IMR-90 (cell line): ENCODE measurements around the gene STX18.

Source experiments
- CTCF ChIP-seq: conservative IDR thresholded peaks from 2 replicates; pipeline ENCODE4 v1.5.1; 2012; ENCODE audit warnings: mild to moderate bottlenecking, low read depth, low read length, improper control_type of control experiment
- ELK1 ChIP-seq: fragments of 150-350 bp; IDR thresholded peaks from 2 replicates; pipeline ENCODE4 v1.6.1; 2016; ENCODE audit warnings: low read depth, mild to moderate bottlenecking, low read length, moderate library complexity, borderline replicate concordance
- FOS ChIP-seq: fragments of 150-350 bp; IDR thresholded peaks from 2 replicates; pipeline ENCODE4 v1.6.1; 2016; ENCODE audit warnings: low read depth, low read length
- MAZ ChIP-seq: IDR thresholded peaks from 2 replicates; pipeline ENCODE4 v1.6.1; 2012; ENCODE audit warnings: low read depth, mild to moderate bottlenecking, low read length, improper control_type of control experiment, moderate library complexity, borderline replicate concordance
- POLR2A ChIP-seq: IDR thresholded peaks from 2 replicates; pipeline ENCODE4 v1.6.1; 2012; ENCODE audit warnings: mild to moderate bottlenecking, low read depth, low read length
- RAD21 ChIP-seq: IDR thresholded peaks from 2 replicates; pipeline ENCODE4 v1.6.1; 2012; ENCODE audit warnings: low read length, improper control_type of control experiment
- RFX5 ChIP-seq: IDR thresholded peaks from 2 replicates; pipeline ENCODE4 v1.8.0; 2012; ENCODE audit warnings: low read depth, mild to moderate bottlenecking, low read length, moderate library complexity
- SMC3 ChIP-seq: fragments of 150-350 bp; IDR thresholded peaks from 2 replicates; pipeline ENCODE4 v1.6.1; 2016; ENCODE audit warnings: low read depth, mild to moderate bottlenecking, antibody characterized with exemption, low read length, moderate library complexity
- USF2 ChIP-seq: fragments of 150-350 bp; IDR thresholded peaks from 2 replicates; pipeline ENCODE4 v1.6.1; 2017; ENCODE audit warnings: mild to moderate bottlenecking, antibody characterized with exemption, low read length, low read depth

- TF ChIP-seq CTCF (no peak), SMC3 (no peak), FOS (no peak), ELK1 (no peak), POLR2A (no peak), RFX5 (no peak), MAZ (no peak), RAD21 (no peak), USF2 (no peak)
Observed at GRCh38 chr4:4534515-4535145, 7.2 kb downstream of the STX18 start.
